ENCODE results near the gene S1PR1. TPM values are rescaled to one million over a fixed set of nuclear protein-coding genes. Genes with fewer than 3 reads are reported as not detected.
A peak's percentile ranks its signal among the peaks of the same experiment; 100 is the strongest.
"Not testable (repeated sequence)": the region's sequence is repeated elsewhere in the genome, so short reads cannot be mapped to it uniquely, and the experiment has no call there.

The S1PR1 gene
- polyA plus RNA-seq, 3 donors from 2014 or later, result 99.8 to 142 (median 126) TPM

- Mint-ChIP-seq H3K27me3 (ENCODE audit: low read depth in 3 of 3) (peaks cover 0 to 2% (median 0%) of the 10 kb centered on the region in 3 donors), H3K36me3 (no peaks in the 10 kb centered on the region), H3K4me3 (no peak overlapping the region)
Measured at GRCh38 chr1:101205457-101205856, 31.4 kb upstream of the S1PR1 start.

GRCh38 chr1:101206139-101206538 lies 30.7 kb upstream of the S1PR1 start:
- peak overlapping the region in 1 of 6 donors; percentile 40 for H3K27ac Mint-ChIP-seq
- H3K27me3 Mint-ChIP-seq (ENCODE audit: low read depth in 3 of 3); DNase-seq; H3K36me3 Mint-ChIP-seq; H3K9me3 Mint-ChIP-seq; H3K4me3 Mint-ChIP-seq; H3K4me1 Mint-ChIP-seq: not testable (repeated sequence)

More at GRCh38 chr1:101205457-101205856, 31.4 kb upstream of the S1PR1 start:
- Mint-ChIP-seq H3K9me3 (no peaks in the 10 kb centered on the region), H3K4me1 (no peaks in the 10 kb centered on the region), H3K27ac (no peak overlapping the region)
- DNase-seq, result no peak

GRCh38 chr1:101207271-101207670 lies 29.5 kb upstream of the S1PR1 start:
- H3K27me3 Mint-ChIP-seq (ENCODE audit: low read depth in 3 of 3); H3K36me3 Mint-ChIP-seq; H3K4me1 Mint-ChIP-seq; H3K27ac Mint-ChIP-seq; H3K9me3 Mint-ChIP-seq; H3K4me3 Mint-ChIP-seq; DNase-seq: not testable (repeated sequence)

GRCh38 chr1:101207891-101208290 lies 28.9 kb upstream of the S1PR1 start:
- Mint-ChIP-seq H3K27me3 (ENCODE audit: low read depth in 3 of 3) (no peaks in the 10 kb centered on the region), H3K4me3 (no peak overlapping the region), H3K9me3 (no peaks in the 10 kb centered on the region), H3K36me3 (no peaks in the 10 kb centered on the region), H3K4me1 (no peaks in the 10 kb centered on the region), H3K27ac (no peak overlapping the region)
- no peak for DNase-seq

GRCh38 chr1:101215363-101216011 lies 21.3 kb upstream of the S1PR1 start:
- peaks cover 0 to 4% (median 2%) of the 10 kb centered on the region in 3 donors for H3K27me3 Mint-ChIP-seq (ENCODE audit: low read depth in 3 of 3)
- no peak for DNase-seq
- no peak overlapping the region for H3K27ac Mint-ChIP-seq
- no peak overlapping the region for H3K4me3 Mint-ChIP-seq
- no peaks in the 10 kb centered on the region for H3K9me3 Mint-ChIP-seq
- peaks cover 0 to 8% (median 4%) of the 10 kb centered on the region in 3 donors for H3K36me3 Mint-ChIP-seq
- H3K4me1 Mint-ChIP-seq, result peaks cover 0 to 5% of the 10 kb centered on the region in 2 donors

GRCh38 chr1:101216623-101217022 lies 20.2 kb upstream of the S1PR1 start:
- no peak overlapping the region for H3K4me3 Mint-ChIP-seq
- peaks cover 0 to 7% of the 10 kb centered on the region in 2 donors for H3K4me1 Mint-ChIP-seq
- H3K36me3 Mint-ChIP-seq, result peaks cover 0 to 8% (median 5%) of the 10 kb centered on the region in 3 donors
- no peak overlapping the region for H3K27ac Mint-ChIP-seq
- no peak for DNase-seq
- H3K9me3 Mint-ChIP-seq, result no peaks in the 10 kb centered on the region
- peaks cover 0 to 6% (median 2%) of the 10 kb centered on the region in 3 donors for H3K27me3 Mint-ChIP-seq (ENCODE audit: low read depth in 3 of 3)

- peaks cover 0 to 10% (median 8%) of the 10 kb centered on the region in 3 donors for H3K36me3 Mint-ChIP-seq
- peaks cover 0 to 6% (median 2%) of the 10 kb centered on the region in 3 donors for H3K27me3 Mint-ChIP-seq (ENCODE audit: low read depth in 3 of 3)
- no peak overlapping the region for H3K4me3 Mint-ChIP-seq
- peaks cover 0 to 11% of the 10 kb centered on the region in 2 donors for H3K4me1 Mint-ChIP-seq
- no peaks in the 10 kb centered on the region for H3K9me3 Mint-ChIP-seq
- H3K27ac Mint-ChIP-seq, result no peak overlapping the region
- DNase-seq, result no peak
Measured at GRCh38 chr1:101217148-101217547, 19.7 kb upstream of the S1PR1 start.

- H3K9me3 Mint-ChIP-seq; H3K27me3 Mint-ChIP-seq (ENCODE audit: low read depth in 3 of 3); DNase-seq; H3K27ac Mint-ChIP-seq; H3K4me3 Mint-ChIP-seq: not testable (repeated sequence)
- Mint-ChIP-seq H3K4me1 (peaks cover 0 to 11% of the 10 kb centered on the region in 2 donors), H3K36me3 (peaks cover 0 to 11% (median 8%) of the 10 kb centered on the region in 3 donors)
Measured at GRCh38 chr1:101218968-101219367, 17.9 kb upstream of the S1PR1 start.

- no peak overlapping the region for H3K27ac Mint-ChIP-seq
- peaks cover 0 to 7% (median 4%) of the 10 kb centered on the region in 3 donors for H3K36me3 Mint-ChIP-seq
- H3K4me3 Mint-ChIP-seq, result no peak overlapping the region
Measured at GRCh38 chr1:101219924-101220870, 16.6 kb upstream of the S1PR1 start.

GRCh38 chr1:101220906-101221305 lies 15.9 kb upstream of the S1PR1 start:
- DNase-seq, result no peak
- H3K27me3 Mint-ChIP-seq (ENCODE audit: low read depth in 3 of 3), result peaks cover 2 to 4% (median 2%) of the 10 kb centered on the region in 3 donors
- no peaks in the 10 kb centered on the region for H3K9me3 Mint-ChIP-seq
- peaks cover 0 to 6% of the 10 kb centered on the region in 2 donors for H3K4me1 Mint-ChIP-seq
- H3K36me3 Mint-ChIP-seq, result peaks cover 0 to 7% (median 0%) of the 10 kb centered on the region in 3 donors
- H3K4me3 Mint-ChIP-seq, result no peak overlapping the region
- no peak overlapping the region for H3K27ac Mint-ChIP-seq

More at GRCh38 chr1:101219924-101220870, 16.6 kb upstream of the S1PR1 start:
- Mint-ChIP-seq H3K4me1 (peaks cover 0 to 6% of the 10 kb centered on the region in 2 donors), H3K9me3 (no peaks in the 10 kb centered on the region), H3K27me3 (ENCODE audit: low read depth in 3 of 3) (peaks cover 2 to 4% (median 2%) of the 10 kb centered on the region in 3 donors)
- DNase-seq, result no peak

GRCh38 chr1:101221945-101222429 lies 14.8 kb upstream of the S1PR1 start:
- Mint-ChIP-seq H3K36me3 (peaks cover 0 to 7% (median 0%) of the 10 kb centered on the region in 3 donors), H3K9me3 (no peaks in the 10 kb centered on the region), H3K27me3 (ENCODE audit: low read depth in 3 of 3) (peaks cover 0 to 4% (median 2%) of the 10 kb centered on the region in 3 donors), H3K4me1 (peaks cover 0 to 6% of the 10 kb centered on the region in 2 donors), H3K4me3 (peak overlapping the region in 1 of 5 donors; percentile 8), H3K27ac (peak overlapping the region in 1 of 6 donors; percentile 73)
- no peak for DNase-seq

GRCh38 chr1:101227837-101228236 lies 9.0 kb upstream of the S1PR1 start:
- DNase-seq, result no peak
- H3K4me3 Mint-ChIP-seq, result no peak overlapping the region
- H3K27ac Mint-ChIP-seq, result no peak overlapping the region
- H3K9me3 Mint-ChIP-seq, result no peaks in the 10 kb centered on the region
- H3K4me1 Mint-ChIP-seq, result peaks cover 2 to 3% of the 10 kb centered on the region in 2 donors
- no peaks in the 10 kb centered on the region for H3K27me3 Mint-ChIP-seq (ENCODE audit: low read depth in 3 of 3)
- H3K36me3 Mint-ChIP-seq, result no peaks in the 10 kb centered on the region

GRCh38 chr1:101228424-101229134 lies 8.2 kb upstream of the S1PR1 start:
- H3K4me3 Mint-ChIP-seq, result no peak overlapping the region
- no peak for DNase-seq
- no peak overlapping the region for H3K27ac Mint-ChIP-seq
- no peaks in the 10 kb centered on the region for H3K36me3 Mint-ChIP-seq
- no peaks in the 10 kb centered on the region for H3K27me3 Mint-ChIP-seq (ENCODE audit: low read depth in 3 of 3)
- H3K4me1 Mint-ChIP-seq, result peaks cover 6 to 8% of the 10 kb centered on the region in 2 donors
- H3K9me3 Mint-ChIP-seq, result no peaks in the 10 kb centered on the region
